Measurements from ENCODE around the gene KLHL1. TPM values are rescaled to one million over a fixed set of nuclear protein-coding genes. Genes with fewer than 3 reads are reported as not detected.

The KLHL1 gene
- total RNA-seq, 1 donor from 2014 or later = not detected

DNA sequence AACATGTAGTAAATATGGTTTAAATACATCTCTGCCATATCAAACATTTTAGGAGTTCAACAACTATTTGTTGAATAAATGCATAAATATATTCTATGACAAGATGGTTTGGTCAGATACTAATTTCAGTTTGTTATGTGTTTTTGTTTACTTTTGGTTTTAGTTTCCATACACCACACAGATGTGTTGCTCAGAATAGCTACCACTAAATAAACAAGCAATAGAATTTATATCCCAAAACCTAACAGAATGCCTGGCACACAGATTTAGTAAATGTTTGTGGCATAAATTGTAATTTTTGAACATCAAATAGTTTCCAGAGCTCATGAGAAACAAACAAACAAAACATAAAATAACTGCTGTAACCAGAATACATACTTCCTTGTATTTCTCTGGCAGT lies 127.5 kb downstream of the KLHL1 start:
- no peak for DNase-seq (ENCODE audit: low spot score)
- Mint-ChIP-seq H3K4me1 (ENCODE audit: low read depth) (no peaks in the 10 kb centered on the region), H3K36me3 (ENCODE audit: low read depth) (no peaks in the 10 kb centered on the region), H3K27ac (ENCODE audit: unreplicated experiment) (no peak overlapping the region), H3K27me3 (ENCODE audit: low read depth) (peaks cover 2% of the 10 kb centered on the region), H3K9me3 (ENCODE audit: low read depth) (no peaks in the 10 kb centered on the region), H3K4me3 (ENCODE audit: unreplicated experiment) (no peak overlapping the region)
- TF ChIP-seq, protein P1, sequence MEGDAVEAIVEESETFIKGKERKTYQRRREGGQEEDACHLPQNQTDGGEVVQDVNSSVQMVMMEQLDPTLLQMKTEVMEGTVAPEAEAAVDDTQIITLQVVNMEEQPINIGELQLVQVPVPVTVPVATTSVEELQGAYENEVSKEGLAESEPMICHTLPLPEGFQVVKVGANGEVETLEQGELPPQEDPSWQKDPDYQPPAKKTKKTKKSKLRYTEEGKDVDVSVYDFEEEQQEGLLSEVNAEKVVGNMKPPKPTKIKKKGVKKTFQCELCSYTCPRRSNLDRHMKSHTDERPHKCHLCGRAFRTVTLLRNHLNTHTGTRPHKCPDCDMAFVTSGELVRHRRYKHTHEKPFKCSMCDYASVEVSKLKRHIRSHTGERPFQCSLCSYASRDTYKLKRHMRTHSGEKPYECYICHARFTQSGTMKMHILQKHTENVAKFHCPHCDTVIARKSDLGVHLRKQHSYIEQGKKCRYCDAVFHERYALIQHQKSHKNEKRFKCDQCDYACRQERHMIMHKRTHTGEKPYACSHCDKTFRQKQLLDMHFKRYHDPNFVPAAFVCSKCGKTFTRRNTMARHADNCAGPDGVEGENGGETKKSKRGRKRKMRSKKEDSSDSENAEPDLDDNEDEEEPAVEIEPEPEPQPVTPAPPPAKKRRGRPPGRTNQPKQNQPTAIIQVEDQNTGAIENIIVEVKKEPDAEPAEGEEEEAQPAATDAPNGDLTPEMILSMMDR (IDR thresholded peaks at IDR 0.05) = no peak

DNA sequence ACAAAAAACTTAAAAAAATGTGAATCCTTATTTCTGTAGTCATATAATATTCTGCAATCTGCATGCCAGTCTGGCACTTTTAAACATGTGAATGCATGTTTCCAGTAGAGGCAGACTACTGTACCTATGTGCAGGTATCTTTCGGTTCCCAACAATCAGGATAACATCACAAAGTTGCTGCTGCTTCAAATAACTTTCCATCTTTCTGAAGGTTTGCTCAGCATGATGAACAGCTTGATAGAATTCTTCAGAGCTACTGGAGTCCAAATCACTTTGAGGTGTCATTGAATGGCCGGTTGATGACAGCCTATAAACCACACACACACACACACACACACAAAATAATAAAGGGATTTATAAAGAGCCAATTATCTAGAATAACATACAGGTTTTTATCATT lies 132.8 kb downstream of the KLHL1 start:
- H3K27ac Mint-ChIP-seq (ENCODE audit: unreplicated experiment) = no peak overlapping the region
- H3K9me3 Mint-ChIP-seq (ENCODE audit: low read depth) = no peaks in the 10 kb centered on the region
- no peaks in the 10 kb centered on the region for H3K36me3 Mint-ChIP-seq (ENCODE audit: low read depth)
- no peak overlapping the region for H3K4me3 Mint-ChIP-seq (ENCODE audit: unreplicated experiment)
- no peaks in the 10 kb centered on the region for H3K4me1 Mint-ChIP-seq (ENCODE audit: low read depth)
- no peak for DNase-seq (ENCODE audit: low spot score)
- H3K27me3 Mint-ChIP-seq (ENCODE audit: low read depth) = no peaks in the 10 kb centered on the region
- TF ChIP-seq, protein P1 (IDR thresholded peaks at IDR 0.05) = no peak

DNA sequence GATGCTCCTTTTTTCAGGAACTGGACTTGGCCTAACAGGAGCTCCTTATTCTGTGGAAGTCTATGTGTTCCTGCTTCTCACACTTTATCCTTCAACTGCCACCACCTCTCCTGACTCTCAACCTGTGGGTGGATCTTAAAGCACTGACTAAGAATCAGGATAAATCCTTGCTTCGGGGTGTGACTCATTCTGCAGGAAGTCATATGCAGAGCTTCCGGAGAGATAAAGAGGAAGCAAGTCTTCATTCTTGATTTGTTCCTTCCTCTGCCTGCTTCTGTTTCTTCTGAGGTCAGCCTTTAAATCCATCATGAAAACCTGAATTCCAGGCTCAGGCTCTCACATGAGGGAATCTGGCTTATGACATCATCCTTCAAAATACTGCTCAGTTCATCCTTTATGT lies 137.7 kb downstream of the KLHL1 start:
- Mint-ChIP-seq H3K4me3 (ENCODE audit: unreplicated experiment) (no peak overlapping the region), H3K27me3 (ENCODE audit: low read depth) (no peaks in the 10 kb centered on the region), H3K9me3 (ENCODE audit: low read depth) (no peaks in the 10 kb centered on the region), H3K4me1 (ENCODE audit: low read depth) (no peaks in the 10 kb centered on the region), H3K27ac (ENCODE audit: unreplicated experiment) (no peak overlapping the region), H3K36me3 (ENCODE audit: low read depth) (no peaks in the 10 kb centered on the region)
- DNase-seq (ENCODE audit: low spot score) = no peak
- TF ChIP-seq, protein P1 (IDR thresholded peaks at IDR 0.05) = no peak

DNA sequence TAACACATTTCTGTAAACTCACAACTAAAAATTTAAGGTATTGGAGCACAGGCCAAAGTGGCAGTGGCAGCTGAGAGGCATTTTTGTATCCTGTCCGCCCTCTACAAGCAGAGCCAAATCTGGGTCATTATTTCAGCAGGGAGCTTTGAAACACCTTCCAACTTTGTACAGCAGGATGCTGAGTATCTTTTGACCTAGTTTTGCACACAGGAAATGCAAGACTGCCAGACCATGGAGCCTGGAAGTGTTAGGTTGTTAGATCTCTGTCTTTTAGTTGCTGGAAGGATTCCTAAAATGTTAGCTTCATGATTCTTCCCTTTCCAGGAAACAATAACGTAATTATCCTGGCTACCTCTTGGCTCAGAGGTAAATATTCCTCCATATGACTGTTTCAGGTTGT lies 149.2 kb downstream of the KLHL1 start:
- H3K36me3 Mint-ChIP-seq (ENCODE audit: low read depth) = no peaks in the 10 kb centered on the region
- H3K4me1 Mint-ChIP-seq (ENCODE audit: low read depth) = no peaks in the 10 kb centered on the region
- H3K27me3 Mint-ChIP-seq (ENCODE audit: low read depth) = no peaks in the 10 kb centered on the region
- TF ChIP-seq, protein P1 (IDR thresholded peaks at IDR 0.05) = no peak
- H3K4me3 Mint-ChIP-seq (ENCODE audit: unreplicated experiment) = no peak overlapping the region
- H3K27ac Mint-ChIP-seq (ENCODE audit: unreplicated experiment) = no peak overlapping the region
- no peak for DNase-seq (ENCODE audit: low spot score)
- no peaks in the 10 kb centered on the region for H3K9me3 Mint-ChIP-seq (ENCODE audit: low read depth)

DNA sequence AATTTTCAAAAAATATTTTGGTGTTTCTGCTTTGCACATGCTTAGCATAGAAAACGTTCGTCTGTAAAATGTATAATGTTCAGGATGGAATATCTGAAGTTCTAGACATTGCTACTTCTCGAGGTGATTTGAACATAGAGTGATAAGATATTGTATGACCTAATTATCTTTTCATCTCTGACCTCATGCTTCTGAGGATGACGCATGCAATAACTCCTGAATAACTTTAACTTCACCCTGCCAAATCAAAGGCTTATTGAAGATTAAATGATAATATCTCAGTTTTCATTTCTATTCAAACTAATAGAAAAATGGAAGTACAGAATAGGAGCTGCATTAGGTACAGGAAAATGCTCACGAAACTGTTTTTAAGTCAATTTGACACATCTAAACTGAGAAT lies 151.4 kb downstream of the KLHL1 start:
- no peak overlapping the region for H3K27ac Mint-ChIP-seq (ENCODE audit: unreplicated experiment)
- no peaks in the 10 kb centered on the region for H3K9me3 Mint-ChIP-seq (ENCODE audit: low read depth)
- H3K27me3 Mint-ChIP-seq (ENCODE audit: low read depth) = no peaks in the 10 kb centered on the region
- H3K4me1 Mint-ChIP-seq (ENCODE audit: low read depth) = no peaks in the 10 kb centered on the region
- H3K4me3 Mint-ChIP-seq (ENCODE audit: unreplicated experiment) = no peak overlapping the region
- no peak for DNase-seq (ENCODE audit: low spot score)
- TF ChIP-seq, protein P1 (IDR thresholded peaks at IDR 0.05) = no peak
- H3K36me3 Mint-ChIP-seq (ENCODE audit: low read depth) = no peaks in the 10 kb centered on the region

Data from chondrocyte (in vitro differentiated cells).